Heart right ventricle (tissue), 16 donors: ENCODE measurements around the gene SCYL3. TPM values are rescaled to one million over a fixed set of nuclear protein-coding genes. Genes with fewer than 3 reads are reported as not detected.

Source experiments
- ATAC-seq, 8 donors: fragments of 200-7000 bp; cut with Tn5 transposase; one replicate each; pipeline ENCODE4 v1.9.1; 2020; ENCODE audit warnings: mild to moderate bottlenecking in 8 of 8, moderate library complexity in 8 of 8, moderate number of reproducible peaks in 1 of 8
- DNase-seq, 2 donors: peaks; one replicate each; pipeline ENCODE4 v3.0.0-alpha.2; 2020
- H3K27ac ChIP-seq, 10 donors: fragments of 200-600 bp; sonication (generic) in 2 of 10; one replicate each; pipeline versions ENCODE4 v1.5.0 to v1.8.0; 2020 to 2022; ENCODE audit warnings: mild to moderate bottlenecking in 3 of 10
- H3K27me3 ChIP-seq, 7 donors: fragments of 200-600 bp; one replicate each; pipeline ENCODE4 v1.8.0; 2021 to 2022; ENCODE audit warnings: mild to moderate bottlenecking in 2 of 7
- H3K36me3 ChIP-seq, 9 donors: fragments of 200-600 bp; sonication (generic) in 1 of 9; one replicate each; pipeline versions ENCODE4 v1.5.0 to v1.8.0; 2020 to 2022; ENCODE audit warnings: mild to moderate bottlenecking in 2 of 9
- H3K4me1 ChIP-seq, 9 donors: fragments of 200-600 bp; sonication (generic) in 1 of 9; one replicate each; pipeline versions ENCODE4 v1.5.0 to v1.8.0; 2020 to 2022; ENCODE audit warnings: mild to moderate bottlenecking in 4 of 9
- H3K4me3 ChIP-seq, 10 donors: fragments of 200-600 bp; sonication (generic) in 2 of 10; one replicate each; pipeline versions ENCODE4 v1.5.0 to v1.8.0; 2020 to 2022; ENCODE audit warnings: mild to moderate bottlenecking in 7 of 10, moderate library complexity in 2 of 10
- H3K9me3 ChIP-seq, 11 donors: fragments of 200-600 bp in 10 of 11; sonication (generic) in 2 of 11; one replicate each; pipeline versions ENCODE4 v1.5.0 to v1.8.0; 2013 to 2022; ENCODE audit warnings: mild to moderate bottlenecking in 2 of 11, control low read depth in 1 of 11, moderate library complexity in 1 of 11
- WGBS, 2 donors: extraction: QIAGEN DNeasy Blood & Tissue Kit; methylation state at CpG; one replicate each; pipeline ENCODE4 v1.1.7; 2013; ENCODE audit warnings: inconsistent platforms in 1 of 2; 5-methylcytosine and 5-hydroxymethylcytosine counted together
- intact Hi-C, 10 donors: fragments of 100-400 bp; cut with DNase I; formaldehyde crosslinking; loops; one replicate each; pipeline versions ENCODE4 v1.11.1 to v1.14.2; 2022
- polyA plus RNA-seq, 2 donors: library from polyadenylated mRNA; stranded (reverse); fragments of 200-250 nt; gene quantifications; one replicate each; pipeline ENCODE4 v1.2.3, GENCODE V29; 2013
- total RNA-seq, 10 donors: library from RNA; stranded (reverse); fragmentation: NEBNext Ultra II Directional in 3 of 10; extraction: Animal tissue kit (Norgen Biotek cat#: 25700) in 3 of 10; gene quantifications; one replicate each; pipeline versions ENCODE4 v1.2.1 to v1.2.4, GENCODE V29; 2021 to 2023
- TF ChIP-seq, protein P1 (sequence below), 9 donors: fragments of 200-600 bp; sonication (generic) in 2 of 9; IDR thresholded peaks; one replicate each; pipeline versions ENCODE4 v1.5.0 to v1.8.0; 2021 to 2022; ENCODE audit warnings: antibody characterized with exemption in 9 of 9, mild to moderate bottlenecking in 5 of 9, moderate library complexity in 1 of 9
- donor health status: Arrhythmogenic right ventricular cardiomyopathy.
- donor health status: ischemic (EF 13 %, LVEDD 7.1; RV severe dilation, severe dysfunction).
- donor health status: healthy with polysubstance abuse.
- donor health status: DM: no; HTN: yes; CAD: no.
- donor health status: DM: no; HTN: no; CAD: no.
- donor health status: ischemic (EF 25% LVEDD 6.9; RV normal size, moderate dysfunction).
- donor health status: ischemic (EF 25% LVEDD 5.7; RV mildly dilated, moderate dysfunction).
- donor health status: healthy.
- donor health status: DM: yes; HTN: yes; CAD: no.
- donor health status: Ischemic cardiomyopathy.
- donor health status: ischemic (EF 35%, LVEDD 5.7; RV mildly dilated, moderate dysfunction).
- donor health status: nonischemic (EF 11% LVEDD 7.7; RV severe dilation, severe dysfunction).
- donor health status: DM: yes; HTN: yes; CAD: no.
- donor health status: PGD.
- donor health status: ischemic (EF 29% LVEDD 5.4; RV normal size, mild dysfunction).
- donor health status: nonischemic (EF 23%, LVEDD 6.1; RV moderate dilation, normal function).

The SCYL3 gene
- total and polyA plus RNA-seq, 12 donors = 2.4 to 8.9 (median 5.7) TPM

GRCh38 chr1:169834869-169835268 lies 58.8 kb downstream of the SCYL3 start:
- no peak overlapping the region for H3K27ac ChIP-seq
- intact Hi-C loops = no loop called here
- no peaks in the 10 kb centered on the region for H3K4me1 ChIP-seq
- no peak overlapping the region for H3K4me3 ChIP-seq
- no peak for ATAC-seq
- peaks cover 0 to 12% (median 0%) of the 10 kb centered on the region in 11 donors for H3K9me3 ChIP-seq
- TF ChIP-seq, protein P1, sequence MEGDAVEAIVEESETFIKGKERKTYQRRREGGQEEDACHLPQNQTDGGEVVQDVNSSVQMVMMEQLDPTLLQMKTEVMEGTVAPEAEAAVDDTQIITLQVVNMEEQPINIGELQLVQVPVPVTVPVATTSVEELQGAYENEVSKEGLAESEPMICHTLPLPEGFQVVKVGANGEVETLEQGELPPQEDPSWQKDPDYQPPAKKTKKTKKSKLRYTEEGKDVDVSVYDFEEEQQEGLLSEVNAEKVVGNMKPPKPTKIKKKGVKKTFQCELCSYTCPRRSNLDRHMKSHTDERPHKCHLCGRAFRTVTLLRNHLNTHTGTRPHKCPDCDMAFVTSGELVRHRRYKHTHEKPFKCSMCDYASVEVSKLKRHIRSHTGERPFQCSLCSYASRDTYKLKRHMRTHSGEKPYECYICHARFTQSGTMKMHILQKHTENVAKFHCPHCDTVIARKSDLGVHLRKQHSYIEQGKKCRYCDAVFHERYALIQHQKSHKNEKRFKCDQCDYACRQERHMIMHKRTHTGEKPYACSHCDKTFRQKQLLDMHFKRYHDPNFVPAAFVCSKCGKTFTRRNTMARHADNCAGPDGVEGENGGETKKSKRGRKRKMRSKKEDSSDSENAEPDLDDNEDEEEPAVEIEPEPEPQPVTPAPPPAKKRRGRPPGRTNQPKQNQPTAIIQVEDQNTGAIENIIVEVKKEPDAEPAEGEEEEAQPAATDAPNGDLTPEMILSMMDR (IDR thresholded peaks at IDR 0.05) = no peak
- no peaks in the 10 kb centered on the region for H3K27me3 ChIP-seq
- 96 to 99% methylated on average over 1 of the region's 1 CpG for WGBS, 2 donors
- peaks cover 0 to 82% (median 5%) of the 10 kb centered on the region in 9 donors for H3K36me3 ChIP-seq
- DNase-seq = no peak

DNA sequence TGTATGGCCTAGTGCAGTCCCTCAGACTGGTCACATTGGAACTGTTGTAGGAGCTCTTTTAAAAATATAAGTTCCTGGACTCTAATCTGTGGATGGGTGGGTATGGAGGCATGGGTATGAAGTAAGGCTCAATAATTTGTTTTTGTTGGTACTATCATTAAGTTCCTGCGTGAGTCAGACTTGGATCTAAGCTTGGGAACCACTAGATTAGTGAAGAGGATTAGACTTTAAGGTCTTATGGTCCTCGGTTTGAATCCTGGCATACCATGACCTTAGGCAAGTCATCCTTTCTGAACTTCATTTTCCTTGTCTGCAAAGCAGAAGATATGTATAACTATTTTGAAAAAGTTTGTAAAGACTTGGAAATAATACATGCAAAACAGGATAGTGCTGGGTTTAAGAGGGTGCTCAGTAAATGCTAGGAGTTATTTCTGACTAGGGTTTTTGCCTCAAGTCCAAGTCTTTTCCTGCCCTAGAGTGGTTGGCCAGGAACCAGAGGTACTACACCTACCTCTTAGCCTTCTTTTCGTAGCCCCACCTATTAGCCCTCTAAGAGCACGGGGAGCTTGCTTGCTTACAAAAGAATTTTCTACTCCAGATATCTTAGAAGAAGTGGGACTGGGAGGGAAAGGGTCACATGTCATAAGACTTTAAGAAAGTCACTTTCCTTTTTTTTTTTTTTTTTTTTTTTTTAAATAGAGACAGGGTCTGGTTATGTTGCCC lies 60.4 kb downstream of the SCYL3 start:
- H3K4me1 ChIP-seq = no peaks in the 10 kb centered on the region
- H3K4me3 ChIP-seq = no peak overlapping the region
- no peak overlapping the region for H3K27ac ChIP-seq
- H3K9me3 ChIP-seq = no peaks in the 10 kb centered on the region
- intact Hi-C loops = no loop called here
- ATAC-seq = no peak
- H3K36me3 ChIP-seq = peaks cover 0 to 82% (median 6%) of the 10 kb centered on the region in 9 donors
- DNase-seq = no peak
- 89 to 94% methylated on average over 4 of the region's 4 CpGs for WGBS, 2 donors
- TF ChIP-seq, protein P1 (IDR thresholded peaks at IDR 0.05) = no peak
- no peaks in the 10 kb centered on the region for H3K27me3 ChIP-seq

- ATAC-seq (no peak), DNase-seq (no peak)
- H3K4me1 ChIP-seq = no peaks in the 10 kb centered on the region
- H3K4me3 ChIP-seq = no peak overlapping the region
- intact Hi-C loops = no loop called here
- no peak overlapping the region for H3K27ac ChIP-seq
- H3K9me3 ChIP-seq = no peaks in the 10 kb centered on the region
- peaks cover 0 to 93% (median 18%) of the 10 kb centered on the region in 9 donors for H3K36me3 ChIP-seq
- H3K27me3 ChIP-seq = no peaks in the 10 kb centered on the region
- WGBS, 2 donors = 98% methylated on average over 1 of the region's 1 CpG
- TF ChIP-seq, protein P1 (IDR thresholded peaks at IDR 0.05) = no peak
These were observed 64.0 kb downstream of the SCYL3 start for GRCh38 chr1:169829671-169830070.

DNA sequence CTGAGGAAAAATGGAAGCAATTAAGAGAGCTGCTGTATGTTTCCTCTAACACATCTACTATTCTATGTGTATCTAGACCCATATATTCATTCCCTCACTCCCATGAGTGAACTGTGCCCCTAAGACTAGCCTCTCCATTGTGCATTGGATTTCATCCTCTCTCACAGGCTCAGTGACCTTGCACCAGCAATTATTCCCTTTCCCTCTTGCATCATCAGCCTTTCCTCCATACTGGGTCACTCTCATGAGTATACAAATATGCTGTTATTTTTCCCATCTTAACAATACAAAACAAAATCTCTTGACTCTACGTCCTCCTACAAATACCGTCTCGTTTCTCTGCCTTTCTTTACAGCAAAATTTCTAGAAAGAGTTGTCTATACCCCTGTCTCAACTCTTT lies 69.5 kb downstream of the SCYL3 start:
- no peaks in the 10 kb centered on the region for H3K27me3 ChIP-seq
- H3K4me3 ChIP-seq = no peak overlapping the region
- H3K4me1 ChIP-seq = no peaks in the 10 kb centered on the region
- no peak for DNase-seq
- TF ChIP-seq, protein P1 (IDR thresholded peaks at IDR 0.05) = no peak
- intact Hi-C loops = no loop called here
- 99 to 100% methylated on average over 3 of the region's 3 CpGs for WGBS, 2 donors
- H3K27ac ChIP-seq = no peak overlapping the region
- H3K9me3 ChIP-seq = no peaks in the 10 kb centered on the region
- no peak for ATAC-seq
- peaks cover 0 to 79% (median 12%) of the 10 kb centered on the region in 9 donors for H3K36me3 ChIP-seq
